ENCODE results near the gene AFAP1L2.

DNA sequence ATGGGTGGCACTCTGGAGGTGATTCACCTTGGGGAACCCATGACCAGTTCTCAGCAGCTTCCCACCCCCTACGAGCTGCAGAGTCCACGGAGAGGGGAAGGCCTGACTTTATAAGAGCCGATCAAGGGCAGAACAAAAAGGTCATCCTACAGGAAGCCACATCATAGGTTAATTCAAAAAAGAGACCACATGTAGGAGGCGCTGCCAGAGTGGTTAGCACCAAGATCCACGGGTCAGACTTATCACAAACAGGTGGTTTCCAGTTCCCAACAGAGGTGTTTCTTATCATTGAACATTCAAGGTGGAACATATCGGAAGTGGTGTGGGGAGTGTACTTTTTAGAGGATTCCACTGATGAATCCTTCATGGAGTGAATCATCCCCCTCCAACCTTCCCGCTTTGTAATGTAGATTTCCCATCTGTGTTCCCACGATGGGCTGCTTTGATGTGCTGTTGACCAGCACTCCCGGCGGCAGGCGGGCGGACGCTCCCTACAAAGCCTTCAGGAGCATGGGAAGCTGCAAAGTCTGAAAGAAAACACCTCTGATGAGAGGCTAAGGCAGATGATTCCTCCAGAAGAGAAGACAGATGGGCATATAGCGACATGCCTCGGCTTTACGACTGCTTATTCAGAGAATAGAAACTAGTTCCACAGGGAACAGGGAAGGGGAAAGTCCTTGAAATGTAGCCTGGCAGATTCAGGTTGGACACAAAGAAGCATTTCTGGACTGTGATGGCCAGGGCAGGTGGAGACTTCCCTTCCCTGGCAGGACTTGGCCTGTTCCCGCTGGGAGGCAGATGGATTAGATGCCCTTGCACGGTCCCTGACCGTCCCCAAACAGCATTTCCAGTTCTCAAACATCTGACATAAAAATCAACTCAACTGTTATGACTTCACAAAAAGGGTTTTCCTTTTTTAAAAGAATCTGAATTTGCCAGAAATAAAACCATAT lies 66.5 kb downstream of the AFAP1L2 start:
- no peak for TF ChIP-seq EZH2phosphoT487 (IDR thresholded peaks at IDR 0.05; ENCODE audit: borderline replicate concordance, low read length)
- TF ChIP-seq, protein P1, sequence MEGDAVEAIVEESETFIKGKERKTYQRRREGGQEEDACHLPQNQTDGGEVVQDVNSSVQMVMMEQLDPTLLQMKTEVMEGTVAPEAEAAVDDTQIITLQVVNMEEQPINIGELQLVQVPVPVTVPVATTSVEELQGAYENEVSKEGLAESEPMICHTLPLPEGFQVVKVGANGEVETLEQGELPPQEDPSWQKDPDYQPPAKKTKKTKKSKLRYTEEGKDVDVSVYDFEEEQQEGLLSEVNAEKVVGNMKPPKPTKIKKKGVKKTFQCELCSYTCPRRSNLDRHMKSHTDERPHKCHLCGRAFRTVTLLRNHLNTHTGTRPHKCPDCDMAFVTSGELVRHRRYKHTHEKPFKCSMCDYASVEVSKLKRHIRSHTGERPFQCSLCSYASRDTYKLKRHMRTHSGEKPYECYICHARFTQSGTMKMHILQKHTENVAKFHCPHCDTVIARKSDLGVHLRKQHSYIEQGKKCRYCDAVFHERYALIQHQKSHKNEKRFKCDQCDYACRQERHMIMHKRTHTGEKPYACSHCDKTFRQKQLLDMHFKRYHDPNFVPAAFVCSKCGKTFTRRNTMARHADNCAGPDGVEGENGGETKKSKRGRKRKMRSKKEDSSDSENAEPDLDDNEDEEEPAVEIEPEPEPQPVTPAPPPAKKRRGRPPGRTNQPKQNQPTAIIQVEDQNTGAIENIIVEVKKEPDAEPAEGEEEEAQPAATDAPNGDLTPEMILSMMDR (IDR thresholded peaks at IDR 0.05; ENCODE audit: low read depth, low read length, poor library complexity, severe bottlenecking) = no peak
